CD4-positive, alpha-beta T cell (primary cell): Measurements from ENCODE around the gene MIX23. TPM values are rescaled to one million over a fixed set of nuclear protein-coding genes. Genes with fewer than 3 reads are reported as not detected.

ENCODE experiments used
- ATAC-seq: fragments of 200-7000 bp; cut with Tn5 transposase; one replicate; pipeline ENCODE4 v1.10.0; 2022; ENCODE audit warnings: mild to moderate bottlenecking; ENCODE audit not compliant: poor library complexity
- CTCF ChIA-PET: fragments of 350-600 bp; sonication (Branson Sonifier 250); formaldehyde crosslinking; loops from one replicate; lab custom pipeline; 2021; ENCODE audit warnings: antibody characterized with exemption, inconsistent platforms; lab: Charles Lee
- POLR2A ChIA-PET: fragments of 350-600 bp; sonication (Branson Sonifier 250); formaldehyde crosslinking; loops from one replicate; lab custom pipeline; 2021; ENCODE audit warnings: antibody characterized with exemption, inconsistent platforms; lab: Charles Lee
- DNase-seq, 14 experiments: peaks; one replicate each; pipeline ENCODE4 v3.0.0-alpha.2; 2013 to 2020; ENCODE audit warnings: mixed read lengths in 2 of 14
- H3K27ac ChIP-seq, 2 donors: one replicate each; pipeline versions ENCODE4 v1.5.1 to v1.7.0; 2013; ENCODE audit warnings: low read length in 2 of 2, low read depth in 1 of 2, mild to moderate bottlenecking in 1 of 2
- H3K27me3 ChIP-seq, 2 experiments: 1 replicate in 1 of 2; 2 replicates in 1 of 2; pipeline versions ENCODE4 v1.6.1 to v1.7.0; 2013; ENCODE audit warnings: low read length in 2 of 2, control low read depth in 1 of 2, mild to moderate bottlenecking in 1 of 2, moderate library complexity in 1 of 2; ENCODE audit not compliant: insufficient read depth in 2 of 2, control insufficient read depth in 1 of 2
- H3K36me3 ChIP-seq: one replicate; pipeline ENCODE4 v1.6.1; 2013; ENCODE audit warnings: low read length, control low read depth; ENCODE audit not compliant: insufficient read depth
- H3K4me1 ChIP-seq: one replicate; pipeline ENCODE4 v1.6.1; 2013; ENCODE audit warnings: low read length, control low read depth; ENCODE audit not compliant: insufficient read depth
- H3K4me3 ChIP-seq: one replicate; pipeline ENCODE4 v1.5.1; 2013; ENCODE audit warnings: mild to moderate bottlenecking, low read length, moderate library complexity
- H3K9me3 ChIP-seq, 2 experiments: 1 replicate in 1 of 2; 2 replicates in 1 of 2; pipeline versions ENCODE4 v1.6.1 to v1.7.0; 2013; ENCODE audit warnings: low read length in 2 of 2, mild to moderate bottlenecking in 2 of 2, control low read depth in 1 of 2, moderate library complexity in 1 of 2; ENCODE audit not compliant: control insufficient read depth in 1 of 2, insufficient read depth in 1 of 2
- H3K27ac Mint-ChIP-seq: one replicate; pipeline ENCODE4 v1.8.0; 2020; ENCODE audit warnings: mixed read lengths
- H3K27me3 Mint-ChIP-seq: one replicate; pipeline ENCODE4 v1.8.0; 2021; ENCODE audit warnings: mixed read lengths
- H3K36me3 Mint-ChIP-seq: one replicate; pipeline ENCODE4 v1.8.0; 2021; ENCODE audit warnings: low read depth, mixed read lengths
- H3K4me1 Mint-ChIP-seq: one replicate; pipeline ENCODE4 v1.8.0; 2021; ENCODE audit warnings: low read depth, mixed read lengths
- H3K4me3 Mint-ChIP-seq: one replicate; pipeline ENCODE4 v1.8.0; 2020; ENCODE audit warnings: mild to moderate bottlenecking, mixed read lengths
- H3K9me3 Mint-ChIP-seq: one replicate; pipeline ENCODE4 v1.8.0; 2020; ENCODE audit warnings: mixed read lengths
- intact Hi-C, 2 experiments: fragments of 100-400 bp; cut with DNase I in 1 of 2; cut with micrococcal nuclease in 1 of 2; formaldehyde crosslinking; loops; one replicate each; pipeline versions ENCODE4 v1.15.1 to v1.9.0; 2023 to 2025; cut with DNase I, micrococcal nuclease
- total RNA-seq, 174 experiments: library from RNA in 2 of 174; stranded (reverse) in 2 of 174; gene quantifications; one replicate each; pipeline ENCODE4 v1.2.3 and lab custom pipeline; 2021 to 2026
- TF ChIP-seq, protein P1 (sequence below): fragments of 200-600 bp; IDR thresholded peaks from one replicate; pipeline ENCODE4 v1.8.0; 2022; ENCODE audit warnings: antibody characterized with exemption, mild to moderate bottlenecking

Gene MIX23
- total RNA-seq, 2 experiments from 2014 or later: 12.4 to 17.5 TPM

DNA sequence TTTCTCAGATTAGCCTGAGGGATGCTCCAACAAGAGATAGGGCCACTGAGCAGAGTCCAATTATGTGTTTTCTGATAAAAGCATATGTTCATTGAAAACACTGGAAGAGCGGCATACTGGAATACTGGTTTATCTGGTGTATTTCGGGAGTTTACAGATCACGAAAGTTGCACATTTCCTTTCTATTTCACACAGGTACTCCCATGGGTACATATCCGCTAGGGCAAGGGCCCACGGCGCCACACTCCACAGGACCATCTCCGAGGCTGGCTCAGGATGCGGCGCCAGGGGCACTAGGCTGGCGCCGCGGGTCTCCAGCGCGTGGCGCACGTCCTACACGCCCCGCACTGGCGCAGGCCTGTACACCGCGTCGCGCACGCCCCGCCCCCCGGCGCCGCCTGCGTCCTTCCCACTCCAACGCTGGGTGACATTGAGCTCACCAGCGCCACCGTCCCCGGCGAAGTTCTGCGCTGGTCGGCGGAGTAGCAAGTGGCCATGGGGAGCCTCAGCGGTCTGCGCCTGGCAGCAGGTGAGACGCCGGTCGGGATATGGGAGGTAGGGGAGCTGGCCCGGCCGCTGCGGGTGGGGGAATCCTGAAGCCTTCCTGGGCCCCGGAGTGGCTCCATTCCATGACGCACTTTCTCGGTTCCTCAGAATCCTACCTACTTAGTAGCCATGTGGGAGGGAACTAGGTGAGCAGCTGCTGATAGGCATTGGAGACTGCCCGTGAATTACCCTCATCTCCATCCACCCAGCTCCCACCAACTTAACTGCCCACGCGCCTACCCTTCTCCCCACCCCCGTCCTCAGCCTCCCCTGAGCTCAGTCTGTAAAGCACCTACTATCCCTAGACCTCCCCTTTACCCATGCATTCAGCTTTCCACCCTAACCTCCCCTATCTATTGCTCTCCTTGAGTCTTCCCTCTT is 1.0 kb upstream of the MIX23 start, which contains the start of gene FAM162A:
Gene FAM162A, plus strand, starts transcription at position 412 of the 927 bp plus-strand sequence. Its CDS starts 84 bp downstream, at position 496.
- H3K36me3 Mint-ChIP-seq: peaks cover 36% of the 10 kb centered on the region
- H3K27me3 Mint-ChIP-seq: no peaks in the 10 kb centered on the region

GRCh38 chr3:122377975-122378374 is 5.1 kb downstream of the MIX23 start:
- Mint-ChIP-seq H3K9me3 (no peaks in the 10 kb centered on the region), H3K4me1 (peaks cover 19% of the 10 kb centered on the region), H3K4me3 (no peak overlapping the region), H3K36me3 (peaks cover 19% of the 10 kb centered on the region), H3K27me3 (no peaks in the 10 kb centered on the region), H3K27ac (no peak overlapping the region)
- H3K27ac ChIP-seq: no peak overlapping the region
- TF ChIP-seq, protein P1, sequence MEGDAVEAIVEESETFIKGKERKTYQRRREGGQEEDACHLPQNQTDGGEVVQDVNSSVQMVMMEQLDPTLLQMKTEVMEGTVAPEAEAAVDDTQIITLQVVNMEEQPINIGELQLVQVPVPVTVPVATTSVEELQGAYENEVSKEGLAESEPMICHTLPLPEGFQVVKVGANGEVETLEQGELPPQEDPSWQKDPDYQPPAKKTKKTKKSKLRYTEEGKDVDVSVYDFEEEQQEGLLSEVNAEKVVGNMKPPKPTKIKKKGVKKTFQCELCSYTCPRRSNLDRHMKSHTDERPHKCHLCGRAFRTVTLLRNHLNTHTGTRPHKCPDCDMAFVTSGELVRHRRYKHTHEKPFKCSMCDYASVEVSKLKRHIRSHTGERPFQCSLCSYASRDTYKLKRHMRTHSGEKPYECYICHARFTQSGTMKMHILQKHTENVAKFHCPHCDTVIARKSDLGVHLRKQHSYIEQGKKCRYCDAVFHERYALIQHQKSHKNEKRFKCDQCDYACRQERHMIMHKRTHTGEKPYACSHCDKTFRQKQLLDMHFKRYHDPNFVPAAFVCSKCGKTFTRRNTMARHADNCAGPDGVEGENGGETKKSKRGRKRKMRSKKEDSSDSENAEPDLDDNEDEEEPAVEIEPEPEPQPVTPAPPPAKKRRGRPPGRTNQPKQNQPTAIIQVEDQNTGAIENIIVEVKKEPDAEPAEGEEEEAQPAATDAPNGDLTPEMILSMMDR: no peak
- intact Hi-C loops: no loop called here
- no peaks in the 10 kb centered on the region for H3K9me3 ChIP-seq
- ATAC-seq (no peak), DNase-seq (no peak)
- peaks cover 4% of the 10 kb centered on the region for H3K4me1 ChIP-seq
- POLR2A ChIA-PET: no interaction called here
- CTCF ChIA-PET: no interaction called here
- no peak overlapping the region for H3K4me3 ChIP-seq
- H3K27me3 ChIP-seq: no peaks in the 10 kb centered on the region
- peaks cover 5% of the 10 kb centered on the region for H3K36me3 ChIP-seq

More for the DNA sequence above, 1.0 kb upstream of the MIX23 start, which contains the start of gene FAM162A:
- intact Hi-C loops: loop anchor here (1.0 to 10.0 kb wide), 14 partner anchors 31 to 1203 kb away; partner anchors contain the start of genes GOLGB1 (in 2 of the 2), DTX3L (in 1 of the 2), EAF2 (in 1 of the 2) and HACD2 (in 1 of the 2)
- no peaks in the 10 kb centered on the region for H3K27me3 ChIP-seq
- no peaks in the 10 kb centered on the region for H3K9me3 ChIP-seq
- DNase-seq: peak; percentile 87 to 98 (median 92)
- H3K4me1 ChIP-seq: peaks cover 17% of the 10 kb centered on the region
- ATAC-seq: peak; percentile 94
- peak within 1 kb of the TSS; percentile 61 to 71 for H3K27ac ChIP-seq
- peaks cover 54% of the 10 kb centered on the region for H3K4me1 Mint-ChIP-seq
- peaks cover 4% of the 10 kb centered on the region for H3K36me3 ChIP-seq
- ChIA-PET POLR2A (interaction anchor here (0.6 to 2.9 kb wide), 27 partner anchors 9 to 1201 kb away, joined by 3 to 102 read pairs (median 6); partner anchors contain the start of genes DTX3L, EAF2, HACD2 and HCLS1), CTCF (interaction anchor here (0.7 to 2.6 kb wide), 16 partner anchors 9 to 1200 kb away, joined by 3 to 30 read pairs (median 5); partner anchors contain the start of genes DTX3L, KPNA1, PARP14 and PARP9)
- no peaks in the 10 kb centered on the region for H3K9me3 Mint-ChIP-seq
- peak within 1 kb of the TSS; percentile 94 for H3K4me3 Mint-ChIP-seq
- TF ChIP-seq, protein P1: peak; percentile 71
- peak within 1 kb of the TSS; percentile 87 for H3K27ac Mint-ChIP-seq
- H3K4me3 ChIP-seq: peak within 1 kb of the TSS; percentile 76

DNA sequence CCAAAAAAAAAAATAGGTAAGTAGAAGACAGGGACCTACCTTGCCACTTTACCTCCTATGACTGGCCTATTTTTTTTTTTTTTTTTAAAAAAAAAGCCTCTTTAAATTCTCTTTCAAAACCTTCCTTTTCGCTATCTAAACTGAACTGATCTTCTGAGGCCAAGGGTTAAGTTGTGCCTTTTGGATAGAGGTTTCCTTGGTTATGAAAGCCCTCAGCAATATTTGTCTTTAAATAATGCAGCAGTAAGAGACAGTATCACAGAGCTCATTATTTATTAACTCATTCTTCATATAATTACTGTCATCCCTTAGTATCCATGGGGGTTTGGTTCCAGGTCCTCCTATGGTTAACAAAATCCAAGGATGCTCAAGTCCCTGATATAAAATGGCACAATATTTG is 9.0 kb downstream of the MIX23 start:
- Histone ChIP-seq H3K27ac (no peak overlapping the region), H3K27me3 (no peaks in the 10 kb centered on the region), H3K36me3 (peaks cover 21% of the 10 kb centered on the region), H3K4me1 (no peaks in the 10 kb centered on the region), H3K9me3 (no peaks in the 10 kb centered on the region), H3K4me3 (no peak overlapping the region)
- no peak for DNase-seq
- ATAC-seq: no peak
- intact Hi-C loops: no loop called here
- TF ChIP-seq, protein P1: no peak
- Mint-ChIP-seq H3K9me3 (no peaks in the 10 kb centered on the region), H3K27me3 (no peaks in the 10 kb centered on the region), H3K27ac (no peak overlapping the region), H3K4me3 (no peak overlapping the region), H3K4me1 (peaks cover 6% of the 10 kb centered on the region), H3K36me3 (peaks cover 38% of the 10 kb centered on the region)
- POLR2A ChIA-PET: no interaction called here
- CTCF ChIA-PET: no interaction called here
